Gastrocnemius medialis (tissue), 4 donors: ENCODE measurements around the gene CACNA1B.

Experiments used
- CTCF ChIP-seq, 5 experiments: fragments of 450-650 bp in 3 of 5; fragments of 200-600 bp in 2 of 5; sonication (generic) in 2 of 5; IDR thresholded peaks in 4 of 5; conservative IDR thresholded peaks in 1 of 5; 1 replicate in 4 of 5; 2 replicates in 1 of 5; pipeline ENCODE4 v1.5.1; 2016 to 2019; ENCODE audit warnings: antibody characterized with exemption in 5 of 5, mild to moderate bottlenecking in 3 of 5, moderate library complexity in 3 of 5
- POLR2A ChIP-seq, 2 donors: fragments of 450-650 bp; IDR thresholded peaks; one replicate each; pipeline ENCODE4 v1.6.1; 2017; ENCODE audit warnings: antibody characterized with exemption in 2 of 2, mild to moderate bottlenecking in 2 of 2, moderate library complexity in 2 of 2

GRCh38 chr9:137917116-137917515, 39.5 kb downstream of the CACNA1B start:
- TF ChIP-seq CTCF (IDR thresholded peaks at IDR 0.05 in 4 of 5, conservative IDR thresholded peaks at IDR 0.05 in 1 of 5), result no peak
- TF ChIP-seq POLR2A (IDR thresholded peaks at IDR 0.05), result no peak
